Uterus (tissue), 4 donors: ENCODE results near the gene RMI2. TPM values are rescaled to one million over a fixed set of nuclear protein-coding genes. Genes with fewer than 3 reads are reported as not detected.

Experiments used
- DNase-seq, 2 donors: peaks; one replicate each; pipeline ENCODE4 v3.0.0-alpha.2; 2019 to 2020
- H3K27ac ChIP-seq, 2 donors: fragments of 200-600 bp; sonication (generic); 1 replicate in 1 of 2; 2 replicates in 1 of 2; pipeline ENCODE4 v1.5.1; 2016 to 2018
- H3K27me3 ChIP-seq, 2 donors: fragments of 200-600 bp; sonication (generic); one replicate each; pipeline ENCODE4 v1.5.1; 2018 to 2019; ENCODE audit warnings: control low read depth in 1 of 2
- H3K36me3 ChIP-seq, 2 donors: fragments of 200-600 bp; sonication (generic); one replicate each; pipeline ENCODE4 v1.5.1; 2019; ENCODE audit warnings: control low read depth in 1 of 2
- H3K4me1 ChIP-seq, 2 donors: fragments of 200-600 bp; sonication (generic); one replicate each; pipeline ENCODE4 v1.5.1; 2018 to 2019; ENCODE audit warnings: control low read depth in 1 of 2
- H3K4me3 ChIP-seq, 2 donors: fragments of 200-600 bp; sonication (generic); 1 replicate in 1 of 2; 2 replicates in 1 of 2; pipeline ENCODE4 v1.5.1; 2018 to 2019; ENCODE audit warnings: mild to moderate bottlenecking in 1 of 2
- H3K9me3 ChIP-seq, 2 donors: fragments of 200-600 bp; sonication (generic); one replicate each; pipeline ENCODE4 v1.5.1; 2019; ENCODE audit warnings: control low read depth in 1 of 2
- CTCF ChIP-seq, 4 experiments: fragments of 200-600 bp in 2 of 4; fragments of 450-650 bp in 2 of 4; sonication (generic) in 2 of 4; IDR thresholded peaks; one replicate each; pipeline ENCODE4 v1.5.1; 2016 to 2019; ENCODE audit warnings: antibody characterized with exemption in 4 of 4, mild to moderate bottlenecking in 2 of 4, moderate library complexity in 1 of 4
- POLR2A ChIP-seq, 2 donors: fragments of 450-650 bp; IDR thresholded peaks; one replicate each; pipeline ENCODE4 v1.6.1; 2016; ENCODE audit warnings: antibody characterized with exemption in 2 of 2, mild to moderate bottlenecking in 1 of 2, moderate library complexity in 1 of 2
- intact Hi-C: fragments of 100-400 bp; cut with DNase I; formaldehyde crosslinking; loops from one replicate; pipeline ENCODE4 v1.15.1; 2023; ENCODE audit warnings: low total_unique reads
- total RNA-seq, 4 donors: library from RNA; depleted of rRNA in 3 of 4; stranded (reverse); fragments of >200 nt in 3 of 4; gene quantifications; one replicate each; pipeline versions ENCODE4 v1.1.0 to v1.2.4, GENCODE V29; 2014 to 2023
- donor health status: DM: yes; HTN: yes; CAD: no.

RMI2 gene
- total RNA-seq, 4 donors from 2014 or later = 0.49 to 15.3 TPM; not detected in 2

- H3K4me3 ChIP-seq = no peak overlapping the region
- intact Hi-C loops = no loop called here
- no peak overlapping the region for H3K27ac ChIP-seq
- H3K36me3 ChIP-seq = no peaks in the 10 kb centered on the region
- no peak for DNase-seq
- TF ChIP-seq CTCF (IDR thresholded peaks at IDR 0.05) (no peak), POLR2A (IDR thresholded peaks at IDR 0.05) (no peak)
- no peaks in the 10 kb centered on the region for H3K27me3 ChIP-seq
- no peaks in the 10 kb centered on the region for H3K4me1 ChIP-seq
- H3K9me3 ChIP-seq = no peaks in the 10 kb centered on the region
These were observed 30.9 kb upstream of the RMI2 start for GRCh38 chr16:11314309-11314894.

- intact Hi-C loops = no loop called here
- Histone ChIP-seq H3K27me3 (no peaks in the 10 kb centered on the region), H3K9me3 (no peaks in the 10 kb centered on the region), H3K4me1 (no peaks in the 10 kb centered on the region), H3K27ac (no peak overlapping the region), H3K4me3 (no peak overlapping the region), H3K36me3 (no peaks in the 10 kb centered on the region)
- TF ChIP-seq CTCF (IDR thresholded peaks at IDR 0.05) (peak in 1 of 4 experiments; percentile 32), POLR2A (IDR thresholded peaks at IDR 0.05) (no peak)
- no peak for DNase-seq
These were observed 29.7 kb upstream of the RMI2 start for GRCh38 chr16:11315510-11315909.

GRCh38 chr16:11316331-11317015 lies 28.8 kb upstream of the RMI2 start:
- H3K4me3 ChIP-seq = no peak overlapping the region
- no peaks in the 10 kb centered on the region for H3K36me3 ChIP-seq
- H3K27me3 ChIP-seq = no peaks in the 10 kb centered on the region
- TF ChIP-seq POLR2A (IDR thresholded peaks at IDR 0.05) (no peak), CTCF (IDR thresholded peaks at IDR 0.05) (no peak)
- H3K9me3 ChIP-seq = no peaks in the 10 kb centered on the region
- no peak for DNase-seq
- intact Hi-C loops = no loop called here
- no peaks in the 10 kb centered on the region for H3K4me1 ChIP-seq
- no peak overlapping the region for H3K27ac ChIP-seq

GRCh38 chr16:11318817-11319216 lies 26.4 kb upstream of the RMI2 start:
- no peak for DNase-seq
- intact Hi-C loops = no loop called here

More at GRCh38 chr16:11318817-11319216, 26.4 kb upstream of the RMI2 start:
- H3K4me3 ChIP-seq = no peak overlapping the region
- no peaks in the 10 kb centered on the region for H3K4me1 ChIP-seq
- H3K9me3 ChIP-seq = no peaks in the 10 kb centered on the region
- no peak for TF ChIP-seq CTCF (IDR thresholded peaks at IDR 0.05)
- no peak for TF ChIP-seq POLR2A (IDR thresholded peaks at IDR 0.05)
- no peaks in the 10 kb centered on the region for H3K27me3 ChIP-seq
- no peak overlapping the region for H3K27ac ChIP-seq
- no peaks in the 10 kb centered on the region for H3K36me3 ChIP-seq
